22Rv1 (cell line): ENCODE data around the gene CFAP65.

Experiments
- ZFX ChIP-seq: fragments of 450-650 bp; IDR thresholded peaks from 2 replicates; pipeline ENCODE4 v1.6.1; 2017; ENCODE audit warnings: antibody characterized with exemption, borderline replicate concordance
- TF ChIP-seq, protein P1 (sequence below): fragments of 450-650 bp; IDR thresholded peaks from 2 replicates; pipeline ENCODE4 v1.5.1; 2017; ENCODE audit warnings: mild to moderate bottlenecking

DNA sequence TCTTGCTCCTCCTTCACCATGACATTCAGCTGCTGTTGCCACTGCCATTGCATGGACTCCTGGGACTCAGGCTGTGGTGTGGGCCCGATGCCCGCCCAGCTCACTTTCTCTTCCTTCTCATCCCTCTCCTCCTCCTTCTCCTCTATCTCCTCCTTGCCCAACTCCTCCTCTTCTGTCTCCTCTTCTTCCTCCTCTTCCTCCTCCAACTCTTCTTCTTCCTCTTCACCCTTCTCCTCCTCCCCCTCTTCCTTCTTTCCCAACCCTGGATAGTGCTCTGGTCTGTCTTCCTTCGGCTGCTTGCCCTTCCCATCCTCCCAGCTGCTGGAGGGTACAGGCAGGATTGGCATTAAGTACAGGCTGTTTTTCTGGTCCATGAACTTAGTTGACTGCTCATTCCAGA, 37.3 kb downstream of the CFAP65 start:
- TF ChIP-seq, protein P1, sequence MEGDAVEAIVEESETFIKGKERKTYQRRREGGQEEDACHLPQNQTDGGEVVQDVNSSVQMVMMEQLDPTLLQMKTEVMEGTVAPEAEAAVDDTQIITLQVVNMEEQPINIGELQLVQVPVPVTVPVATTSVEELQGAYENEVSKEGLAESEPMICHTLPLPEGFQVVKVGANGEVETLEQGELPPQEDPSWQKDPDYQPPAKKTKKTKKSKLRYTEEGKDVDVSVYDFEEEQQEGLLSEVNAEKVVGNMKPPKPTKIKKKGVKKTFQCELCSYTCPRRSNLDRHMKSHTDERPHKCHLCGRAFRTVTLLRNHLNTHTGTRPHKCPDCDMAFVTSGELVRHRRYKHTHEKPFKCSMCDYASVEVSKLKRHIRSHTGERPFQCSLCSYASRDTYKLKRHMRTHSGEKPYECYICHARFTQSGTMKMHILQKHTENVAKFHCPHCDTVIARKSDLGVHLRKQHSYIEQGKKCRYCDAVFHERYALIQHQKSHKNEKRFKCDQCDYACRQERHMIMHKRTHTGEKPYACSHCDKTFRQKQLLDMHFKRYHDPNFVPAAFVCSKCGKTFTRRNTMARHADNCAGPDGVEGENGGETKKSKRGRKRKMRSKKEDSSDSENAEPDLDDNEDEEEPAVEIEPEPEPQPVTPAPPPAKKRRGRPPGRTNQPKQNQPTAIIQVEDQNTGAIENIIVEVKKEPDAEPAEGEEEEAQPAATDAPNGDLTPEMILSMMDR: no peak
- TF ChIP-seq ZFX: no peak
